Measurements from ENCODE around the gene TTC9B. TPM values are rescaled to one million over a fixed set of nuclear protein-coding genes. Genes with fewer than 3 reads are reported as not detected.
A peak's percentile ranks its signal among the peaks of the same experiment; 100 is the strongest.

TTC9B gene
- total RNA-seq, 1 donor from 2014 or later = not detected

DNA sequence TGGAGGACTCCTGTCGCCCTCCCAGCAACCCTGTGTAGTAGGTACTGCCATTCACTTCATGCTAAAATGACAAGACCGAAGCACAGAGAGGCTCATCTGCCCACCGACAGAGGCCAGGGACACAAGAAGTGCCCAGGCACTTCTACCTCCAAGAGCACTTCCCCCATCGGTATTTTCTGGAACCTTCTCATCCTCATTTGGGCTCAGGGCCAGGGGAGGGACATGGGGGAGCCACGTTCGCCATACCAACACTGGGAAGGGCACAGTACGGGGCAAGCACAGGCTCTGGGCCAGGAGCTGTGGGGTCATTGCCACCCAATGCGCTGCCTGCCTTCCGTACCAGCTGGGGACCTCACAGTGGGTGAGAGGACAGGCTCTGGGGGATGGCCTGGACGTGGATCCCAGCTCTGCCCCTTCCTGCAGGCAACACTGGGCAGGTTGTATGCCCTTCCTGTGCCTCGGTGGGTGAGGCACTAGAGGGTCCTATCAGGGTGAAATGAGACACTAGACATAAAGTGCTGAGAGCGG, 29.6 kb upstream of the TTC9B start:
- Mint-ChIP-seq H3K9me3 (no peaks in the 10 kb centered on the region), H3K4me1 (peaks cover 12% of the 10 kb centered on the region), H3K36me3 (peaks cover 8% of the 10 kb centered on the region), H3K4me3 (peak overlapping the region; percentile 43), H3K27ac (peak overlapping the region; percentile 29), H3K27me3 (ENCODE audit: insufficient read depth, low read depth) (no peaks in the 10 kb centered on the region)
- no peak overlapping the region for H3K4me2 ChIP-seq
- H3K36me3 ChIP-seq = no peaks in the 10 kb centered on the region
- no peaks in the 10 kb centered on the region for H3K4me1 ChIP-seq
- peaks cover 23% of the 10 kb centered on the region for H4K20me1 ChIP-seq (ENCODE audit: low read depth)
- TF ChIP-seq EZH2 (IDR thresholded peaks at IDR 0.05) (no peak), EZH2phosphoT487 (IDR thresholded peaks at IDR 0.05) (no peak)
- TF ChIP-seq, protein P1, sequence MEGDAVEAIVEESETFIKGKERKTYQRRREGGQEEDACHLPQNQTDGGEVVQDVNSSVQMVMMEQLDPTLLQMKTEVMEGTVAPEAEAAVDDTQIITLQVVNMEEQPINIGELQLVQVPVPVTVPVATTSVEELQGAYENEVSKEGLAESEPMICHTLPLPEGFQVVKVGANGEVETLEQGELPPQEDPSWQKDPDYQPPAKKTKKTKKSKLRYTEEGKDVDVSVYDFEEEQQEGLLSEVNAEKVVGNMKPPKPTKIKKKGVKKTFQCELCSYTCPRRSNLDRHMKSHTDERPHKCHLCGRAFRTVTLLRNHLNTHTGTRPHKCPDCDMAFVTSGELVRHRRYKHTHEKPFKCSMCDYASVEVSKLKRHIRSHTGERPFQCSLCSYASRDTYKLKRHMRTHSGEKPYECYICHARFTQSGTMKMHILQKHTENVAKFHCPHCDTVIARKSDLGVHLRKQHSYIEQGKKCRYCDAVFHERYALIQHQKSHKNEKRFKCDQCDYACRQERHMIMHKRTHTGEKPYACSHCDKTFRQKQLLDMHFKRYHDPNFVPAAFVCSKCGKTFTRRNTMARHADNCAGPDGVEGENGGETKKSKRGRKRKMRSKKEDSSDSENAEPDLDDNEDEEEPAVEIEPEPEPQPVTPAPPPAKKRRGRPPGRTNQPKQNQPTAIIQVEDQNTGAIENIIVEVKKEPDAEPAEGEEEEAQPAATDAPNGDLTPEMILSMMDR (IDR thresholded peaks at IDR 0.05) = no peak
- no peaks in the 10 kb centered on the region for H3K9me3 ChIP-seq (ENCODE audit: low read depth)
- no peaks in the 10 kb centered on the region for H3F3A ChIP-seq (ENCODE audit: low read depth)
- no peaks in the 10 kb centered on the region for H3K79me2 ChIP-seq (ENCODE audit: low read depth)
- H3K27me3 ChIP-seq = no peaks in the 10 kb centered on the region
- H3K4me3 ChIP-seq = no peak overlapping the region
- DNase-seq (ENCODE audit: low spot score) = no peak
- H3K9ac ChIP-seq = no peak overlapping the region
- no peak overlapping the region for H2AFZ ChIP-seq (replicated peaks)
- no peak overlapping the region for H3K27ac ChIP-seq

DNA sequence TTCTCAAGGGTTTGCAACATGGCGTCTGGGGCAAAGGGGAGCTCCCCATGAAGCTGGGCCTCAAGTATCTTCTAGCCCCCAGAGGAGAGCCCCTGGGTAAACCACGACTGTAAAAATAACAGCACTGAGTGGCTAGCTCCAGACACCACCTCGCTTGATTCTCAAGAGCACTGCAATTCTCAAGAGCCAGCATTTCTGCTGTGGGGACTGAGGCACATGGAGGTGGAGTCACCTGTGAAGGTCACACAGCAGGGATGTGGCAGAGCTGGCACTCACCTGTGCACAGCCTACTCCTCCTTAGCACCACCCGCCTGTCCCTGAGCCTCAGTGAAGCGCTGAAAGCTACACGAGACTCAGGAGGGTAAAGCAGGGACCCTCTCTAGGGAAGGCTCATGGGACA, 29.0 kb upstream of the TTC9B start:
- H3K9me3 Mint-ChIP-seq = no peaks in the 10 kb centered on the region
- Histone ChIP-seq H3F3A (ENCODE audit: low read depth) (no peaks in the 10 kb centered on the region), H3K9ac (no peak overlapping the region), H3K4me2 (no peak overlapping the region), H3K4me1 (no peaks in the 10 kb centered on the region), H3K4me3 (no peak overlapping the region), H3K27ac (no peak overlapping the region), H3K9me3 (ENCODE audit: low read depth) (no peaks in the 10 kb centered on the region), H4K20me1 (ENCODE audit: low read depth) (peaks cover 18% of the 10 kb centered on the region), H3K27me3 (no peaks in the 10 kb centered on the region), H3K36me3 (no peaks in the 10 kb centered on the region), H2AFZ (replicated peaks) (no peak overlapping the region), H3K79me2 (ENCODE audit: low read depth) (no peaks in the 10 kb centered on the region)
- peaks cover 3% of the 10 kb centered on the region for H3K36me3 Mint-ChIP-seq
- H3K27me3 Mint-ChIP-seq (ENCODE audit: insufficient read depth, low read depth) = no peaks in the 10 kb centered on the region
- no peak overlapping the region for H3K4me3 Mint-ChIP-seq
- no peak for DNase-seq (ENCODE audit: low spot score)
- peaks cover 12% of the 10 kb centered on the region for H3K4me1 Mint-ChIP-seq
- TF ChIP-seq, protein P1 (IDR thresholded peaks at IDR 0.05) = no peak
- TF ChIP-seq EZH2 (IDR thresholded peaks at IDR 0.05) (no peak), EZH2phosphoT487 (IDR thresholded peaks at IDR 0.05) (no peak)
- no peak overlapping the region for H3K27ac Mint-ChIP-seq

DNA sequence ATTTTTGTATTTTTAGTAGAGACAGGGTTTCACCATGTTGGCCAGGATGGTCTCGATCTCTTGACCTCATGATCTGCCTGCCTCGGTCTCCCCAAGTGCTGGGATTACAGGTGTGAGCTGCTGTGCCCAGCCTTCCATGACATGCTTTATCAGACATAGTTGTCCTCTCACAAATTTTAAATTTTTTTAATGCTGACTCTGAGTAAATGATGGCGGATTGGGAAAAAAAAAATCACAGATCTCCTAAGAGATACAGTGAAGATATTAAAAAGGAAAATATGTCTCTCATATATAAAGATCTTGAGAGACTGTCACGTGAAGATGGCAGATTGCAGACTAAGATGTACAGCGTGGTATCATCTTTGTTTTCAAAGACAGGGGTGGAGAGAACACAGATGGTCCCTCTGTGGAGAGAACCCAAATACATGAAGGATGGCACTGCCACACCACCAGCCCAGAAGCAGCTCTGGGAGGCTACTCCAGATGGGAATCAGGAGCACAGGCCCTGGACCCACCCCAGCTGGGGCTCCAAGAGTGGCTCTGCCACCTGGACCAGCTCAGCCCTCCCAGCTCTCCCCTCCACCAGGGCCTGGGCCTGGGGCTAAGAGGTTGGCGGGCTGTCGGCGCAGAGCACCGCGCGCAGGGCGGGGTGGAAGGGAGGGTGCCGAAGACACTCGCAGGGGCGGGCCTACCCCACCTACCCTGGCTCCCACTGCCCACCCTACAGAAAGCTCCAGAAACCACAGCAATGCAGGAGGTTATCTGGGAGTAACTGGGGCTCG, 28.3 kb upstream of the TTC9B start:
- H3K4me2 ChIP-seq = no peak overlapping the region
- DNase-seq (ENCODE audit: low spot score) = no peak
- H3K4me3 Mint-ChIP-seq = no peak overlapping the region
- H3K9me3 ChIP-seq (ENCODE audit: low read depth) = no peaks in the 10 kb centered on the region
- no peaks in the 10 kb centered on the region for H3K36me3 ChIP-seq
- no peak overlapping the region for H3K27ac Mint-ChIP-seq
- H3K9me3 Mint-ChIP-seq = no peaks in the 10 kb centered on the region
- peaks cover 1% of the 10 kb centered on the region for H3K27me3 Mint-ChIP-seq (ENCODE audit: insufficient read depth, low read depth)
- H3K27me3 ChIP-seq = no peaks in the 10 kb centered on the region
- peaks cover 12% of the 10 kb centered on the region for H3K4me1 Mint-ChIP-seq
- H3K4me1 ChIP-seq = no peaks in the 10 kb centered on the region
- H3K79me2 ChIP-seq (ENCODE audit: low read depth) = no peaks in the 10 kb centered on the region
- H4K20me1 ChIP-seq (ENCODE audit: low read depth) = peaks cover 14% of the 10 kb centered on the region
- no peak overlapping the region for H3K9ac ChIP-seq
- no peak for TF ChIP-seq EZH2phosphoT487 (IDR thresholded peaks at IDR 0.05)
- TF ChIP-seq, protein P1 (IDR thresholded peaks at IDR 0.05) = no peak
- TF ChIP-seq EZH2 (IDR thresholded peaks at IDR 0.05) = no peak
- H3K4me3 ChIP-seq = no peak overlapping the region
- no peak overlapping the region for H3K27ac ChIP-seq
- H3F3A ChIP-seq (ENCODE audit: low read depth) = no peaks in the 10 kb centered on the region
- H3K36me3 Mint-ChIP-seq = peaks cover 5% of the 10 kb centered on the region
- H2AFZ ChIP-seq (replicated peaks) = no peak overlapping the region

Data from neural progenitor cell (in vitro differentiated cells).